HUES64 (cell line): ENCODE data around the gene EEPD1.
"Not testable (repeated sequence)": the region's sequence is repeated elsewhere in the genome, so short reads cannot be mapped to it uniquely, and the experiment has no call there.

Experiments used
- H3K27ac ChIP-seq: 2 replicates; pipeline ENCODE4 v1.7.0; 2013; ENCODE audit warnings: low read depth, low read length, inconsistent platforms
- H3K27me3 ChIP-seq: 2 replicates; pipeline ENCODE4 v1.6.1; 2013; ENCODE audit warnings: mild to moderate bottlenecking, low read length; ENCODE audit not compliant: insufficient read depth
- H3K36me3 ChIP-seq: 2 replicates; pipeline ENCODE4 v1.6.1; 2013; ENCODE audit warnings: mild to moderate bottlenecking, low read length; ENCODE audit not compliant: insufficient read depth
- H3K4me1 ChIP-seq: 2 replicates; pipeline ENCODE4 v1.6.1; 2013; ENCODE audit warnings: mild to moderate bottlenecking, low read length, moderate library complexity; ENCODE audit not compliant: insufficient read depth
- H3K4me3 ChIP-seq: 2 replicates; pipeline ENCODE4 v1.5.1; 2013; ENCODE audit warnings: mild to moderate bottlenecking, low read length, moderate library complexity
- H3K9ac ChIP-seq: 2 replicates; pipeline ENCODE4 v1.6.1; 2013; ENCODE audit warnings: mild to moderate bottlenecking, low read depth, low read length
- H3K9me3 ChIP-seq: 2 replicates; pipeline ENCODE4 v1.6.1; 2013; ENCODE audit warnings: low read depth, low read length; ENCODE audit not compliant: insufficient read depth
- WGBS: fragments of 150-250, 120-280 bp; methylation state at CpG from one replicate; pipeline ENCODE4 v1.1.7; 2013; ENCODE audit warnings: missing lambda C conversion rate; 5-methylcytosine and 5-hydroxymethylcytosine counted together

Gene EEPD1

GRCh38 chr7:36245684-36246299, 92.7 kb downstream of the EEPD1 start:
- no peaks in the 10 kb centered on the region for H3K27me3 ChIP-seq
- H3K9ac ChIP-seq: no peak overlapping the region
- no peak overlapping the region for H3K27ac ChIP-seq
- H3K4me3 ChIP-seq: no peak overlapping the region
- WGBS: 90% methylated on average over 4 of the region's 4 CpGs
- H3K4me1 ChIP-seq: 0 out of 2 replicates have a peak, but pooled peaks cover 3% of the 10 kb centered on the region
- no peaks in the 10 kb centered on the region for H3K9me3 ChIP-seq
- no peaks in the 10 kb centered on the region for H3K36me3 ChIP-seq

GRCh38 chr7:36249091-36249490, 96.0 kb downstream of the EEPD1 start:
- Histone ChIP-seq H3K9ac (no peak overlapping the region), H3K27ac (no peak overlapping the region), H3K27me3 (no peaks in the 10 kb centered on the region), H3K9me3 (no peaks in the 10 kb centered on the region), H3K36me3 (no peaks in the 10 kb centered on the region), H3K4me1 (no peaks in the 10 kb centered on the region), H3K4me3 (no peak overlapping the region)
- 74% methylated on average over 5 of the region's 5 CpGs for WGBS

GRCh38 chr7:36253699-36254098, 100.6 kb downstream of the EEPD1 start:
- no peak overlapping the region for H3K4me3 ChIP-seq
- no peak overlapping the region for H3K9ac ChIP-seq
- no peaks in the 10 kb centered on the region for H3K27me3 ChIP-seq
- no peak overlapping the region for H3K27ac ChIP-seq
- peaks cover 8% of the 10 kb centered on the region; the same call in 1 of the 2 replicates for H3K4me1 ChIP-seq
- no peaks in the 10 kb centered on the region for H3K36me3 ChIP-seq
- H3K9me3 ChIP-seq: no peaks in the 10 kb centered on the region
- 100% methylated on average over 1 of the region's 1 CpG for WGBS

GRCh38 chr7:36258510-36259259, 105.6 kb downstream of the EEPD1 start:
- Histone ChIP-seq H3K9ac (peak overlapping the region; percentile 53; the same call in 1 of the 2 replicates), H3K4me3 (peak overlapping the region; percentile 42), H3K4me1 (peaks cover 17% of the 10 kb centered on the region), H3K27ac (peak overlapping the region; percentile 55)
- not testable (repeated sequence) for H3K36me3 ChIP-seq, H3K9me3 ChIP-seq, H3K27me3 ChIP-seq
- 36% methylated on average over 18 of the region's 18 CpGs for WGBS

- no peaks in the 10 kb centered on the region for H3K36me3 ChIP-seq
- H3K9ac ChIP-seq: no peak overlapping the region
- WGBS: 87% methylated on average over 2 of the region's 2 CpGs
- H3K27ac ChIP-seq: no peak overlapping the region
- H3K27me3 ChIP-seq: no peaks in the 10 kb centered on the region
- peaks cover 17% of the 10 kb centered on the region for H3K4me1 ChIP-seq
- H3K9me3 ChIP-seq: no peaks in the 10 kb centered on the region
- H3K4me3 ChIP-seq: no peak overlapping the region
Measured at GRCh38 chr7:36260481-36260880, 107.4 kb downstream of the EEPD1 start.

- Histone ChIP-seq H3K4me3 (no peak overlapping the region), H3K9me3 (no peaks in the 10 kb centered on the region), H3K4me1 (peaks cover 17% of the 10 kb centered on the region), H3K27me3 (no peaks in the 10 kb centered on the region), H3K9ac (no peak overlapping the region), H3K27ac (no peak overlapping the region), H3K36me3 (no peaks in the 10 kb centered on the region)
- 94% methylated on average over 2 of the region's 2 CpGs for WGBS
Measured at GRCh38 chr7:36261019-36261754, 108.1 kb downstream of the EEPD1 start.

GRCh38 chr7:36262309-36263094, 109.4 kb downstream of the EEPD1 start:
- WGBS: 94% methylated on average over 5 of the region's 5 CpGs
- H3K27ac ChIP-seq: no peak overlapping the region
- no peaks in the 10 kb centered on the region for H3K27me3 ChIP-seq
- no peaks in the 10 kb centered on the region for H3K9me3 ChIP-seq
- no peak overlapping the region for H3K4me3 ChIP-seq
- H3K9ac ChIP-seq: no peak overlapping the region
- peaks cover 17% of the 10 kb centered on the region for H3K4me1 ChIP-seq
- H3K36me3 ChIP-seq: no peaks in the 10 kb centered on the region

GRCh38 chr7:36263095-36263484, 110.0 kb downstream of the EEPD1 start:
- 96% methylated on average over 5 of the region's 5 CpGs for WGBS

GRCh38 chr7:36264123-36264801, 111.2 kb downstream of the EEPD1 start:
- Histone ChIP-seq H3K4me3 (no peak overlapping the region), H3K9ac (no peak overlapping the region), H3K9me3 (no peaks in the 10 kb centered on the region), H3K27me3 (no peaks in the 10 kb centered on the region), H3K36me3 (no peaks in the 10 kb centered on the region), H3K27ac (no peak overlapping the region), H3K4me1 (peaks cover 4% of the 10 kb centered on the region)
- WGBS: 93% methylated on average over 7 of the region's 7 CpGs

More at GRCh38 chr7:36263095-36263484, 110.0 kb downstream of the EEPD1 start:
- Histone ChIP-seq H3K9me3 (no peaks in the 10 kb centered on the region), H3K36me3 (no peaks in the 10 kb centered on the region), H3K4me3 (no peak overlapping the region), H3K27me3 (no peaks in the 10 kb centered on the region), H3K4me1 (peaks cover 12% of the 10 kb centered on the region), H3K27ac (no peak overlapping the region), H3K9ac (no peak overlapping the region)

- Histone ChIP-seq H3K36me3 (no peaks in the 10 kb centered on the region), H3K4me3 (no peak overlapping the region), H3K27me3 (no peaks in the 10 kb centered on the region), H3K4me1 (peaks cover 4% of the 10 kb centered on the region), H3K9me3 (no peaks in the 10 kb centered on the region), H3K9ac (no peak overlapping the region), H3K27ac (no peak overlapping the region)
- 84% methylated on average over 6 of the region's 6 CpGs for WGBS
Measured at GRCh38 chr7:36264913-36265516, 112.0 kb downstream of the EEPD1 start.
